NCI-H510A (cell line): ENCODE results near the gene TSPO.

Experiments
- DNase-seq: peaks from one replicate; lab custom pipeline; 2025; lab: John Stamatoyannopoulos, UW

Gene TSPO

DNA sequence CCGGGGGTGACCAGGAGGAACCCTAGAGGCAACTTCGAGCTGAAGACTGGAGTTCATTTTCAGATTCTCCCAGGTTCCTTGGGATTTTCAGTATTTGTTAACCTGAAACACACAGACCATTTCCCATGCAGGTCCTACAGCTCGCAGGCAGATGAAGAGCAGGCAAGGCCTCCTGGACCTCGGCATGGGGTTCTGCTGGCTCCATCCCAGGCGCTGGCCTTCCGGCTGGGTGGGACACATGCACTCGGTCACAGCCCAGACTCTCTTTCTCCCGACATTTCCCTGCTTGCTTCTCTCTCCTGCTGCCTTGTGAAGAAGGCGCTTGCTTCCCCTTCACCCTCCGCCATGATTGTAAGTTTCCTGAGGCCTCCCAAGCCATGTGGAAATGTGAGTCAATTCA is 51.0 kb downstream of the TSPO start:
- no peak for DNase-seq

DNA sequence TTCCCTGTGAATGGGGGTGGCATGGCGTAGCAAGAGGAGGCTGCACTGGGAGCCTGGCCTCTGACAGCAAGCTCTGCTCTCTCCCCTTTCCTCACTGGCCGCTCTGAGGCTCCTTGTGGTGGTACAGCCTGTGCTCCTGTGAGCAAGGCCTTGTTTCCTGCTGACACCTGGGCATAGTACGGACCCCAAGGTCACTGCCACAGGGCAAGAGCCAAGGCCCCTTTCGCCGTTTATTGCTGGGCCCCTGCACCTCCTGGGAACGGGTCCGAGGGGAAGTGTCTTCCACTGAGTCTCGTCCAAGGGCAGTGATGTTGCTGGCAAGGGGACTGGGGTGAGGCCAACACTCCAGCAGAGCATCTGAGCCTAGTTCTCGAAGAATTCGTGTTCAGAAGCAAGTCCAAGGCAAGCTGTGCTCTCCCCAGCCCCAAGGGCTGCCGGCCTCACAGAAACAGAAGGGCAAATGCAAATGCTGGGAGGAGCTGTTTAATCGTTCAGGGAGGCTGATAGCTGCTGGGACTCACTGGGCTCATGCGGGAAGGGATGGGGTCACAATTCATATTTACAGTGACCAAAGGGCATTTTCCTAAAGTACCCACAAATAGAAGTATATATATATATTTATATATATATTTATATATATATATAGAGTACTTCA is 51.5 kb downstream of the TSPO start:
- no peak for DNase-seq

DNA sequence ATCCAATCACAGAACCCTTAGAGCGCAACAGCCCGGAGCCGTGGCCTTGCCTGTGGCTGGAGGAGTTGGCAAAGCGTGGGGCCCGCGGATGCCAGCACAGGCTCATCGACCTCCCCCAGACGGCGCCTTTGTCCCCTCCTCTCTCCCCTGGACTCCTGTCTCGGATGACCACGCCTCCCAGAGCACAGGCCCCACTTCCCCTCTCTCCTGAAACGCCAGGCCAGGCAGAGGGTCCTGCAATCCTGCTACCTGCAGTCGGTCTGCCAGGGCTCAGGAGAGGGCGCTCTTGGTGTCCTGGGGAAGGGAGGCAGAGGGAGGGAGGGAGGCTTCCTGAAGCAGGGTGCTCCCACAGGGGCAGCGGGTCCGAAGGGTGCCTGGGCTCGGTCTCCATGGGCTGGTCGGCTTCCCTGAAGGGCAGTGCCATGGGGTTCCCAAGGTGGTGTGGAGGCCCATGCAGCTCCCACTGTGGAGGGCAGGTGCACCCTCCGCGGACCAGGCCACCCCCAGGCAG is 52.2 kb downstream of the TSPO start:
- no peak for DNase-seq

DNA sequence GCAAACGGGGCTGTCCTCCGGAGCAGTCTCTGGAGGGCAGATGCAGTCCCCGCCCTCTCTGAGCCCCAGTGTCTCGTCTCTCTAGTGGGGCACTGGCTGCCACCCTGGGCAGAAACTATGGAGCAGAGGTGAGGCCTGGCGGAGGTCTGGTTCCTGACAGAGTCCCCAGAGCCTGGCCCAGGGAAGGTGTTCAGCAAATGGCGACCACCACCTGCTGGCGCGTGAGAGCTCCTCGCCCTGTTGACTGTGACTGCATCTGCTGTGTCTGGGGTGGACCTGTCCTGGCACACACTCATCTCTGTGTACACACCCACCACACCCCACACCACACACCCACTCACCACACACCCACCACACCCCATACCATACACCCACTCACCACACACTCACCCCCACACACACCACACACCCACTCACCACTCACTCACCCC is 53.9 kb downstream of the TSPO start:
- no peak for DNase-seq

DNA sequence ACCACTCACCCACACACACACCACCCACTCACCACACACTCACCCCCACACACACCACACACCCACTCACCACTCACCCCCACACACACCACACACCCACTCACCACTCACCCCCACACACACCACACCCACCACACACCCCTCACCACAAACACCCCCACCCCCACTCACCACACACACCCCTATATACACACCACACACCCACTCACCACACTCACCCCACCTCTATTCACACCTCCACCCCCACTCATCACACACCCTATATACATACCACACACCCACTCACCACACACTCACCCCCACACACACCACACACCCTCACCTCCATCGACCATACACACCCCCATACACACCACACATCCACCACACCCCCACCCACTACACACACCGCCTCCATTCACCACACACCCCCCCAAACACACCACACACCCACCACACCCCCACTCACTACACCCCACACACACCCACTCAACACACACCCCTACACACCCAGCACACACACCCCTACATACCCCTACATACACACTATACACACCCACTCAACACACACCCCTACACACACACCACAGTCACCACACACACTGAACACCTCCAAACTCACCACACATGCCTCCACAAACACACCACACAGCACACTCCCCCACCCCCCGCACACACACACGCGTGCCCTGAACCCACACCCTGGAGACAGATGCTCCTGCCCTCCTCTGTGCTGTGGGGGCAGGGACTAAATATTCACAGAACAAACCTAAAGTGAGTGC is 54.6 kb downstream of the TSPO start:
- DNase-seq: no peak

DNA sequence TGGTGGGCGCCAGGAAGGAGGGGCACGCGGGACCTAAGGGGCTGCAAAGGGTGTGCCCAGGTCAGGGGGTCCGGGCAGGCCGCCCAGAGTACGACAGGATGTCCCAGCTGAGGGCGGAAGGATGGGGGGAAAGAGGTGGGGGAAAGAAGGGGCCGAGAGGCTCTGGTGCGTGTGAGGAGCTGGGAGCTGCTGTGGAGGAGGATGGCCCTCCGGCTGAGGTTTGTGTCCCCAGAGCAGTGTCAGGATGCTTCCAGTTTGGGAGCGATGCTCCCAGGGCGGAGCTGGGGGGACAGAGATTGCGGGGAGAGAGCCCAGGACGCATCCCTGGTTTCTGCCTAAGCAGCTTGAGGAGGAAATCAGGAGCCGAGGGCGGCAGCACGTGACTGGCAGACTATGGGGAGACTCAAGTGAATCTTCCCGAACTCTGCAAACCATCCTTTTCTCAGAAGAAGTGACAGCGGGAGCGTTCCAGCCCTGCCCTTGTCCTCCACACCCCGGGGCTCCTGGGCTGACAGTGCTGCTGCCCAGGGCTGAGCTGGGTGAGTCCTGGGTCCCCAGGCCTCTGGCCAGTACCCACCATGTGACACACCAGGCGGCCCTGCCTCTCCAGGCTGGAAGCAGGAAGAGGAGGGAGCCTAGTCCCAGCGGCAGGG is 55.3 kb downstream of the TSPO start:
- DNase-seq: no peak

DNA sequence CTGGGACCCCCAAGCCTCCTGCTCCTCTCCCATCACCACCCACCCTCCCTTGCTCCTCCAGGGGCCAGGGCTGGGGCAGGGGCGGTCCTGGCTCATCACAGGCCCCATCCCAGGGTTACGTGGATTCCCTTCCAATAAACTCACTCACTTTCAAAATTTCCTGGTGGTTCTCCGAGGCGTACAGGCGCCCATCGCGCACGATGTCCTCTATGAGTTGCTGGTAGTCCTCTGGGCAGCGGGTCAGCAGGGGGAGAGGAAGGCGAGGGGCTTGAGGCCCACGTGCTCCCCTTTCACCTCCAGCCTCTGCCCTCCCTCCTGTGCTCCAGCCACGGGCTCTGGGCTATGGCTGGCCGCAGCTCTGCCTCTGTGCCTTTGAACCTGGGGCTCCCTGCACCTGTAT is 56.0 kb downstream of the TSPO start:
- no peak for DNase-seq

DNA sequence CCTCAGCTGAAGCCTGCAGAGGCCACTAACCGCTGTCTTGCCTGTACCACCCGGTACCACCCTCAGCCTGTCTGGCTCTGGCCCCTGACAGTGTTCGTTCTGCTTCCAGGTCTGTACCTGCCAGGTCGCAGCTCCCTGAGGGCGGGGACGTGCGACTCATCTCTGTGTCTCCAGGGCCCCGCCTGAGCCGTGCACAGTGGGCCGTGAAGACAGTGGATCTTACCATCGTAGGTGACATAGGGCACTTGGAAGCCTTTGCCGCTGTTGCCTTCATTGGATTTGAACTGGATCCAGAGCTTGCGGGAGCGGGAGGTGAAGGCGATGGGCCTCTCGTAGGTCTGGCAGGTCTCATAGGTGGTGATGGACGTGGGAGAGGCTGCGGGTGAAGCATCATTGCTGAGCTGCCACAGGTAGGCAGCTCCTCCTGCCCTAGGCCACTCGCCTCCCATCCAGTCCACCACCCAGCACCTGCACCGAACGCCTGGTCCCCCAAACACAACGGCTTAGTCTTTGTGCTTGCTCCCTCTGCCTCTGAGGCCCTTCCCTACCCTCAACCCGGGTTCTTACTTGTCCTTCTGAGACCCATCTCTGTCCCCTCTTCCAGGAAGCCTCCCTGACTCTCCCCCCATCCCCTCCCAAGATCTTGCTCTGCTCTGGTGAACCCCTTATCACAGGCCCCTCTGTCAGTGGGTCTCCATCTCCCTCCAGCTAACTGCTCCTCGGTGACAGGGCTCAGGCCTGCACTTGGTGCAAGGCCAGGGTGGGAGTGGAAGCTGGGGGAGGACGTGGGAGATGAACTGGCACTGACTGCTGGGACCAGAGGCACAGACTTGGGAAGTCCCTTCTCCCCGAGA is 56.7 kb downstream of the TSPO start:
- no peak for DNase-seq

DNA sequence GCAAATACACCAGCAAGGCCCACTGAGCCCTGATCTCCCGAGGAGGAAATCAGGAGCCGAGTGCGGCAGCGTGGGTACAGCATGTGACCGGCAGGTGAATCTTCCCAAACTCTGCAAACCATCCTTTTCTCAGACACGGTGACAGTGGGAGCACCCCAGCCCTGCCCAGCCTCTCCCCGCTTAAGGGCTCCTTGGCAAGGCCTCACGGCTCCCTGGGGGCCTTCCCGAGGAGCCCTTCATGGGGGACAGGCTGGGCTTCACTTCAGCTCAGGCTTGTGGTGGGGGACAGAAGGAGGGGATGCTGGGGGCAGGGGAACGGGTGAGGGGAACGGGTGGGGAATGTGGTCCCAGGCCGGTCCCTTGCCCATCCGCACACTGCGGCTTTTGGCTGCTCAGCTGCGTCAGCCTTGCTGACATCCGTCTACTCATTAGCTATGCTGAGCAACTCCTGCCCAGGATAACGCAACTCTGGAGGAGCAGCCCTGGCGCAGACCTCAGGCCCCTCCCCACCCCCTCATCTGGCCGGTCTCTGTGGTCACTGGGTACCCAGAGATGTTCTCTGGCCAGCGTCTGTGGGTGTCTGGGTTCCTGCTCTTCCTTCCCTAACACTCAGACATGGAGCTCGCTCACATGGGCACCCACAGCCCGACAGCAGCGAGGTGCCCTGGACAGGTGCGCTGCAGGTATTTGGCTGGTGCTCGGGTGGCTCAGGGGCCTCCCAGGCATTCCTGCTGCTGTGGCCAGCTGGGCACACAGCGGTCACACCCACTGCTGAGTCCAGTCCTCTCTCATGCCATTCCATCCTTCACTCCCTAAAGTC is 57.6 kb downstream of the TSPO start:
- DNase-seq: no peak

DNA sequence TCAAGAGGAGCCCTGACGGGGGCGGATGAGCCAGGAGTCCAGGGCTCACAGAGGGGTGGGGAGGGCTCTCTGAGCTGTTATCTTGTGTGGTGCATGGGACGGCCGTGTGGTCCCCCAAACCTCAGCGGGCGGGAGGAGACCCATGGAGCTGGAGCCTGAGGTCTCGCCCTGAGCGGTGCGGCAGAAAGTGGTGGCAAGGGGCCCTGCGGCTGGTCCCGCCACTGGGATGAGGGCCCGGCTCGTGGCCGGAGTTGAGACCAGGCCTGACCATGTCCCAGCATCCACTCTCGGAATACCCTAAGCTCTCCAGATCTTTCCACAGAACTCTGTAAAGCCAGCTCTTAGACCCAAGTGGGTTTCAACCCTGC is 58.1 kb downstream of the TSPO start:
- DNase-seq: no peak

DNA sequence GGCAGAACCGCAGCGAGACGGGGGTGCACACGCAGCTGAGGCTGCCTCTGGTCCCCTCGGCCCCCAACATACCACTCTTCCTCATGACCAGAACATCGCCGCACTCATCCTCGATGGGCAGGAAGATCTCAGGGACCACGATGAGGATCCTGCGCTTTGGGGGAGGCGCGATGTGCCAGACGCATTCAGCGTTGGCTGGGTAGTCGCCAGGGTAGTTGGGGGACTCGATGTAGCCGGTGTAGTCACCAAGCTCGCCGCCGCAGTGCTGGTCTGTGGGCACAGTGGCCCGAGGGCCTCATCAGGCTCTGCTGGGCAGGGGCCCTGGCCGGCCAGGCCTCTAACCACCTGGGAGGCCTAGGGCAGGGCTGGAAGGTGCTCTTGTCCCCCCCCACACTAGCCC is 58.6 kb downstream of the TSPO start:
- no peak for DNase-seq

DNA sequence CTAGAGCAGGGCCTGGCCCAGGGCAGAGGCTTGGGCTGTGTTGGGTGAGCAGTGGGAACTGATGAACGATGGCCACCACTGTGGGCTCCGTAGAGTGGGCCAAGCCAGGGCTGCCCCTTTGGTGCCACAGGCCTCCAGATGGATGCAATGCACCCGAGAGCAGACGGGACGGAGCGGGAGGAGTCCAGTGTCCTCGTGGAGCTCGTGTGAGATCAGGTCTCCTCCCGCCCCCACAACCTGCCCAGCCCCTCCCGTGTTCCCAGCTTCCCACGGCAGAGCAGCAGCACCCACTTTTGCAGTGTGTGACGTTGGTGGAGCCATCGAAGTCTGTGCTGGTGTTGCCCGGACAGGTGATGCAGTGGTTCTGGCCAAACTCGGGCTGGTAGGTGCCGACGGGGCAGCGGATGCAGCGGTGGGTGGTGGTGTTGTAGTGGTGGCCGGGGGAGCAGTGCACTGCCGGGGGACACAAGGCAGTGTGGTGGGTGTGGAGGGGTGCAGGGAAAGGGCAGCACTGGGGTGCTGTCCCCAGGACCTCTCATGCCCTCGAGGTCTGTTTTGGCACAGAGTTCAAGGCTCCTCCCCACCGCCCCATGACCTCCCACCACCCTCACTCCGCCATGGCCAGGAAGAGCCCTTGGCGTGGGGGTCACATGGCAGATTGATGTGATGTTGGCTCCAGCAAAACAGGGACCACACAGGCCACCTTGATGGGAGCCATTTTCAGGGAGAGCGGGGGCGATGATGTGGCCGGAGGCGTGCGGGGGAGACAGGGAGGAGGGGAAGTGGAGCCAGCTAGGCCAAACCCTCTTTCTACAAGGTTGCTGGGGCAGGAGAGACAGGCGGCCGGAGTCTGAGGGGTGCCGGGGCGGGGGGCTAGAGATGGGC is 59.5 kb downstream of the TSPO start:
- no peak for DNase-seq

DNA sequence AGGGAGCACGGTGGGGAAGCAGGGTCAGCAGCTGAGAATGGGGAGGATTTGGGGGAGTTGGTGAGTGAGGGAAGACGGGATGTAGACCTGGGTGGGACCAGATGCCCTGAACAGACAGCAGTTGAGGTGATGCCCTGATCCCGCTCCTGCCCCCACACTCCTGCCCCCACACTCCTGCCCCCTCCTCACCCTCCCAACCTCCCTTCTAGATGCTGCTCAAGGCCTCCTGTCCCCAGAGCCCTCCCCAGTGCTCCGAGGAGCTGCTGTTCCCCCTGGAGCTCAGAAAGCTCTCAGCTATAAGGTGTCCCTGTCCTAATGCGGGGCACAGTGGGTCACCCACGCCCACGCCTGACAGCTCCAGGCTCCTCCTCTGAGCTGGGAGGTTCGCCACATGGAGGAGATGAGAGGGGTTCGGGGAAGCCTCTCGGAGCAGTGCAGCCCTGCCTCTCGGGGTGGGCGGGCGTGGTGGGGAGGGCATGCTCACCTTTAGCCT is 60.6 kb downstream of the TSPO start:
- no peak for DNase-seq

DNA sequence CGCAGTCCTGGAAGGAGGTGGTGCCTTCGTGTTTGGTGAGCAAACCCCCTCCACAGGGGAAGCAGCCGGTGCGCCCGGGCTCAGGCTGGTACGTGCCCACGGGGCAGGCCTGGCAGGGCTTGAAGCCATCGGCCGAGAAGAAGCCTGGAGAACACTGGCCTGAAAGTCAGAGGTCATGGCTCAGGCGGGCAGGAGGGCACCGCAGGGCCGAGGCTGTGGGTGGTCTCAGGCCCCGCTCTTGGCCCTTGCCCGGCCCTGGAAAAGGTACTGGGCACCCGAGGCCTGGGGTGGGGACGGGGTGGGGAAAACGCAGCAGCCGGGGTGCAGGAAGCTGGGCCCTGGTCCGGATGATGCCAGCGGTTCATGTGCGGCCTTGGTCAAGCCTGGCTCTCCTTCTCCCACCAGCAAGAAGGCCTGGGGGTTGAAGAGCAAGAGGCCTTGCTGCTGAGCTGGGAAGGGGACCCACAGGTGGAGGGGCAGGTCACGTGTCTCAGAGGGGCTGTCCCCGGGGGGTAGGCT is 61.1 kb downstream of the TSPO start:
- DNase-seq: no peak
